HepG2 (cell line): ENCODE measurements around the gene UBALD1. TPM values are rescaled to one million over a fixed set of nuclear protein-coding genes. Genes with fewer than 3 reads are reported as not detected.

Experiments used
- CHCHD3 ChIP-seq: sonication (generic); formaldehyde crosslinking; IDR thresholded peaks from 2 replicates; pipeline ENCODE4 v1.8.0; 2022; ENCODE audit warnings: mild to moderate bottlenecking, missing genetic modification reagents, moderate library complexity
- CREB1 ChIP-seq, 2 experiments: fragments of 450-650 bp in 1 of 2; IDR thresholded peaks; 2 replicates each; pipeline ENCODE4 v1.6.1; 2016 to 2017; ENCODE audit warnings: control low read depth in 1 of 2, mild to moderate bottlenecking in 1 of 2, missing compliant biosample characterization in 1 of 2, missing genetic modification characterization in 1 of 2
- DNMT3B ChIP-seq: conservative IDR thresholded peaks from 2 replicates; pipeline ENCODE4 v1.6.1; 2016; ENCODE audit warnings: missing biosample characterization, control low read depth
- FOXA1 ChIP-seq, 2 experiments: fragments of 450-650 bp in 1 of 2; sonication (generic) in 1 of 2; formaldehyde crosslinking in 1 of 2; IDR thresholded peaks; 2 replicates each; pipeline versions ENCODE4 v1.4.0 to v1.6.1; 2016 to 2020; ENCODE audit warnings: missing genetic modification reagents in 1 of 2
- MEIS2 ChIP-seq: sonication (generic); formaldehyde crosslinking; IDR thresholded peaks from 2 replicates; pipeline ENCODE4 v1.9.0; 2021; ENCODE audit warnings: mild to moderate bottlenecking, missing genetic modification reagents
- RNF219 ChIP-seq: sonication (generic); formaldehyde crosslinking; IDR thresholded peaks from 2 replicates; pipeline ENCODE4 v1.5.0; 2020; ENCODE audit warnings: mild to moderate bottlenecking, missing genetic modification reagents
- SIN3A ChIP-seq: IDR thresholded peaks from 2 replicates; pipeline ENCODE4 v1.6.1; 2011; ENCODE audit warnings: low read depth, mild to moderate bottlenecking, control low read depth, low read length, borderline replicate concordance
- SNRNP70 ChIP-seq: fragments of 200-400 bp; formaldehyde crosslinking; IDR thresholded peaks from 2 replicates; pipeline ENCODE4 v1.6.1; 2017; ENCODE audit warnings: mild to moderate bottlenecking, low read depth, low read length, moderate library complexity
- SRSF4 ChIP-seq: fragments of 200-400 bp; formaldehyde crosslinking; IDR thresholded peaks from one replicate; pipeline ENCODE4 v1.6.1; 2018; ENCODE audit warnings: mild to moderate bottlenecking, low read depth, low read length, moderate library complexity; ENCODE audit not compliant: poor library complexity, severe bottlenecking
- TEF ChIP-seq: sonication (generic); formaldehyde crosslinking; IDR thresholded peaks from 2 replicates; pipeline ENCODE4 v1.5.0; 2020; ENCODE audit warnings: missing genetic modification reagents
- TERF1 ChIP-seq: sonication (generic); formaldehyde crosslinking; IDR thresholded peaks from 2 replicates; pipeline ENCODE4 v1.8.0; 2022; ENCODE audit warnings: mild to moderate bottlenecking, missing genetic modification reagents, moderate library complexity
- U2AF1 ChIP-seq: fragments of 200-400 bp; formaldehyde crosslinking; optimal IDR thresholded peaks from 2 replicates; pipeline ENCODE3; 2017; ENCODE audit warnings: mild to moderate bottlenecking, low read depth, low read length
- XBP1 ChIP-seq: sonication (generic); formaldehyde crosslinking; IDR thresholded peaks from 2 replicates; pipeline ENCODE4 v1.5.0; 2020; ENCODE audit warnings: missing genetic modification reagents
- ZBTB4 ChIP-seq: sonication (generic); formaldehyde crosslinking; IDR thresholded peaks from 2 replicates; pipeline ENCODE4 v1.4.0; 2020; ENCODE audit warnings: missing genetic modification reagents, mild to moderate bottlenecking, borderline replicate concordance
- ZEB1 ChIP-seq: IDR thresholded peaks from 2 replicates; pipeline ENCODE4 v1.6.1; 2012; ENCODE audit warnings: mild to moderate bottlenecking, low read depth, inconsistent platforms; ENCODE audit not compliant: insufficient replicate concordance
- ZNF317 ChIP-seq: sonication (generic); formaldehyde crosslinking; IDR thresholded peaks from 2 replicates; pipeline ENCODE4 v1.5.0; 2020; ENCODE audit warnings: mild to moderate bottlenecking, missing genetic modification reagents
- ZNF614 ChIP-seq: IDR thresholded peaks from 2 replicates; pipeline ENCODE4 v1.6.1; 2018; ENCODE audit warnings: missing biosample characterization, missing genetic modification reagents, inconsistent platforms, borderline replicate concordance
- ZNF709 ChIP-seq: sonication (generic); formaldehyde crosslinking; IDR thresholded peaks from 2 replicates; pipeline ENCODE4 v1.5.0; 2020; ENCODE audit warnings: mild to moderate bottlenecking, missing genetic modification reagents
- ZUFSP ChIP-seq: sonication (generic); formaldehyde crosslinking; IDR thresholded peaks from 2 replicates; pipeline ENCODE4 v1.9.0; 2021; ENCODE audit warnings: missing genetic modification reagents, mild to moderate bottlenecking, borderline replicate concordance
- polyA plus RNA-seq, 8 experiments: library from polyadenylated mRNA; depleted of rRNA in 3 of 8; stranded (reverse) in 7 of 8; unstranded in 1 of 8; fragments of >200 nt; fragmentation: Illumina TruSeq in 4 of 8; extraction: Trizol in 4 of 8; gene quantifications; 2 replicates each; pipeline versions ENCODE4 v1.2.1 to v1.2.3, GENCODE V29; 2011 to 2016; ENCODE audit warnings: low read depth in 4 of 8, missing spikeins in 1 of 8, mixed read lengths in 1 of 8; ENCODE audit not compliant: insufficient read depth in 1 of 8
- total RNA-seq, 5 experiments: library from RNA; depleted of rRNA; stranded (reverse); fragments of >200 nt; fragmentation: Illumina TruSeq; extraction: Trizol; gene quantifications; 2 replicates each; pipeline ENCODE4 v1.2.3, GENCODE V29; 2016; ENCODE audit warnings: low read depth in 1 of 5

UBALD1 gene
- total and polyA plus RNA-seq, 2 of the 13 experiments (the other 11 are each of a cell fraction or from before 2014, with no cell fraction given), result 6.8 to 12.3 TPM

GRCh38 chr16:4663777-4664465 lies 49.2 kb upstream of the UBALD1 start (continued):
- TF ChIP-seq ZBTB4, result peak; percentile 95; the same call in 1 of the 2 replicates
- 0 out of 2 replicates have a peak, but pooled peaks have one; percentile 28 for TF ChIP-seq RNF219
- TF ChIP-seq DNMT3B (CRISPR knock-in tag), result no peak
- no peak; the same call in 1 of the 2 replicates for TF ChIP-seq TEF (CRISPR knock-in tag)
- peak; percentile 69 for TF ChIP-seq U2AF1
- no peak for TF ChIP-seq SNRNP70
- peak; percentile 75; the same call in 1 of the 2 replicates for TF ChIP-seq SIN3A
- no peak for TF ChIP-seq CREB1 (IDR thresholded peaks at IDR 0.05)
- TF ChIP-seq CREB1 (CRISPR knock-in tag; IDR thresholded peaks at IDR 0.05), result 0 out of 2 replicates have a peak, but pooled peaks have one; percentile 59
- TF ChIP-seq SRSF4, result no peak
- TF ChIP-seq TERF1 (CRISPR knock-in tag), result no peak
- peak; percentile 88 for TF ChIP-seq ZNF614
- no peak for TF ChIP-seq ZUFSP (CRISPR knock-in tag)
- peak; percentile 94 for TF ChIP-seq MEIS2
- TF ChIP-seq ZNF317 (CRISPR knock-in tag), result peak; percentile 89
- peak; percentile 74 for TF ChIP-seq ZEB1
- TF ChIP-seq ZNF709 (CRISPR knock-in tag), result peak; percentile 85
- peak; percentile 91 for TF ChIP-seq CHCHD3 (CRISPR knock-in tag)
- no peak for TF ChIP-seq FOXA1 (IDR thresholded peaks at IDR 0.05)
- 0 out of 2 replicates have a peak, but pooled peaks have one; percentile 23 for TF ChIP-seq FOXA1 (CRISPR knock-in tag; IDR thresholded peaks at IDR 0.05)
- no peak; the same call in 1 of the 2 replicates for TF ChIP-seq XBP1 (CRISPR knock-in tag)
